ENCODE results near the gene IL1RAPL2.

DNA sequence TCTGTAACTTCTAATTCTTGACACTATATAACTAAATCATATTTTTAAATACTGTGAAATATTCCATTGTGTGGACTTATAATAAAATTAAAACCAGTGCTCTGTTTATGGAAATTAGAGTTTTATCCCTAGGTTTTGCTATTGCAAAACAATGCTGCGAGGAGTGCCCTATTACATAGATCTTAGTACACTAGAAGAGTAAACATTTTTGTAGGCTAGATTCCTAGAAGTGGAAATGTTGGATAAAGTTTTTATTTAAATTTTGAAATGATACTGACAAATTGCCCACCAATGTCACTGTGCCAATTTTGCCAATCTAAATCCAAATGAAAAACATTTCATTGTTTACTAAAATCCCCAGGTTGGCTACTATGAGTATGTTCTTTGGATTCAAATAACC, 99.7 kb downstream of the IL1RAPL2 start:
- TF ChIP-seq, protein P1, sequence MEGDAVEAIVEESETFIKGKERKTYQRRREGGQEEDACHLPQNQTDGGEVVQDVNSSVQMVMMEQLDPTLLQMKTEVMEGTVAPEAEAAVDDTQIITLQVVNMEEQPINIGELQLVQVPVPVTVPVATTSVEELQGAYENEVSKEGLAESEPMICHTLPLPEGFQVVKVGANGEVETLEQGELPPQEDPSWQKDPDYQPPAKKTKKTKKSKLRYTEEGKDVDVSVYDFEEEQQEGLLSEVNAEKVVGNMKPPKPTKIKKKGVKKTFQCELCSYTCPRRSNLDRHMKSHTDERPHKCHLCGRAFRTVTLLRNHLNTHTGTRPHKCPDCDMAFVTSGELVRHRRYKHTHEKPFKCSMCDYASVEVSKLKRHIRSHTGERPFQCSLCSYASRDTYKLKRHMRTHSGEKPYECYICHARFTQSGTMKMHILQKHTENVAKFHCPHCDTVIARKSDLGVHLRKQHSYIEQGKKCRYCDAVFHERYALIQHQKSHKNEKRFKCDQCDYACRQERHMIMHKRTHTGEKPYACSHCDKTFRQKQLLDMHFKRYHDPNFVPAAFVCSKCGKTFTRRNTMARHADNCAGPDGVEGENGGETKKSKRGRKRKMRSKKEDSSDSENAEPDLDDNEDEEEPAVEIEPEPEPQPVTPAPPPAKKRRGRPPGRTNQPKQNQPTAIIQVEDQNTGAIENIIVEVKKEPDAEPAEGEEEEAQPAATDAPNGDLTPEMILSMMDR (IDR thresholded peaks at IDR 0.05), result no peak
- TF ChIP-seq, protein P2, sequence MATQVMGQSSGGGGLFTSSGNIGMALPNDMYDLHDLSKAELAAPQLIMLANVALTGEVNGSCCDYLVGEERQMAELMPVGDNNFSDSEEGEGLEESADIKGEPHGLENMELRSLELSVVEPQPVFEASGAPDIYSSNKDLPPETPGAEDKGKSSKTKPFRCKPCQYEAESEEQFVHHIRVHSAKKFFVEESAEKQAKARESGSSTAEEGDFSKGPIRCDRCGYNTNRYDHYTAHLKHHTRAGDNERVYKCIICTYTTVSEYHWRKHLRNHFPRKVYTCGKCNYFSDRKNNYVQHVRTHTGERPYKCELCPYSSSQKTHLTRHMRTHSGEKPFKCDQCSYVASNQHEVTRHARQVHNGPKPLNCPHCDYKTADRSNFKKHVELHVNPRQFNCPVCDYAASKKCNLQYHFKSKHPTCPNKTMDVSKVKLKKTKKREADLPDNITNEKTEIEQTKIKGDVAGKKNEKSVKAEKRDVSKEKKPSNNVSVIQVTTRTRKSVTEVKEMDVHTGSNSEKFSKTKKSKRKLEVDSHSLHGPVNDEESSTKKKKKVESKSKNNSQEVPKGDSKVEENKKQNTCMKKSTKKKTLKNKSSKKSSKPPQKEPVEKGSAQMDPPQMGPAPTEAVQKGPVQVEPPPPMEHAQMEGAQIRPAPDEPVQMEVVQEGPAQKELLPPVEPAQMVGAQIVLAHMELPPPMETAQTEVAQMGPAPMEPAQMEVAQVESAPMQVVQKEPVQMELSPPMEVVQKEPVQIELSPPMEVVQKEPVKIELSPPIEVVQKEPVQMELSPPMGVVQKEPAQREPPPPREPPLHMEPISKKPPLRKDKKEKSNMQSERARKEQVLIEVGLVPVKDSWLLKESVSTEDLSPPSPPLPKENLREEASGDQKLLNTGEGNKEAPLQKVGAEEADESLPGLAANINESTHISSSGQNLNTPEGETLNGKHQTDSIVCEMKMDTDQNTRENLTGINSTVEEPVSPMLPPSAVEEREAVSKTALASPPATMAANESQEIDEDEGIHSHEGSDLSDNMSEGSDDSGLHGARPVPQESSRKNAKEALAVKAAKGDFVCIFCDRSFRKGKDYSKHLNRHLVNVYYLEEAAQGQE (IDR thresholded peaks at IDR 0.05; ENCODE audit: insufficient read depth in 1 of 2, low read depth in 2 of 2, low read length in 1 of 2), result no peak
- TF ChIP-seq SIN3A (IDR thresholded peaks at IDR 0.05; ENCODE audit: borderline replicate concordance, insufficient read depth, low read depth, low read length) (no peak), POLR2AphosphoS5 (IDR thresholded peaks at IDR 0.05; ENCODE audit: low read depth, low read length) (no peak), TCF7L2 (IDR thresholded peaks at IDR 0.05; ENCODE audit: low read depth, low read length) (no peak)
